ENCODE results near the gene PTPRC. TPM values are rescaled to one million over a fixed set of nuclear protein-coding genes. Genes with fewer than 3 reads are reported as not detected.

PTPRC gene
- total RNA-seq, 1 donor from 2014 or later = not detected

- Mint-ChIP-seq H3K9me3 (no peaks in the 10 kb centered on the region), H3K36me3 (no peaks in the 10 kb centered on the region), H3K4me1 (peaks cover 39% of the 10 kb centered on the region), H3K4me3 (no peak overlapping the region), H3K27me3 (ENCODE audit: low read depth) (no peaks in the 10 kb centered on the region), H3K27ac (no peak overlapping the region)
- no peak for TF ChIP-seq CTCF (IDR thresholded peaks at IDR 0.05; ENCODE audit: unreplicated experiment)
- no peak for DNase-seq (ENCODE audit: low spot score in 2 of 2, unreplicated experiment in 2 of 2)
Observed at GRCh38 chr1:198678301-198678836, 39.5 kb downstream of the PTPRC start.

GRCh38 chr1:198678901-198679329, 40.1 kb downstream of the PTPRC start:
- Mint-ChIP-seq H3K27me3 (ENCODE audit: low read depth) (no peaks in the 10 kb centered on the region), H3K9me3 (no peaks in the 10 kb centered on the region), H3K36me3 (no peaks in the 10 kb centered on the region), H3K4me3 (no peak overlapping the region), H3K4me1 (peaks cover 44% of the 10 kb centered on the region), H3K27ac (no peak overlapping the region)
- no peak for TF ChIP-seq CTCF (IDR thresholded peaks at IDR 0.05; ENCODE audit: unreplicated experiment)
- no peak for DNase-seq (ENCODE audit: low spot score in 2 of 2, unreplicated experiment in 2 of 2)

- H3K4me3 Mint-ChIP-seq = no peak overlapping the region
Observed at GRCh38 chr1:198679535-198680173, 40.8 kb downstream of the PTPRC start.

GRCh38 chr1:198680174-198680875, 41.5 kb downstream of the PTPRC start:
- Mint-ChIP-seq H3K27ac (no peak overlapping the region), H3K27me3 (ENCODE audit: low read depth) (no peaks in the 10 kb centered on the region)

More at GRCh38 chr1:198679535-198680173, 40.8 kb downstream of the PTPRC start:
- no peak overlapping the region for H3K27ac Mint-ChIP-seq
- no peak for TF ChIP-seq CTCF (IDR thresholded peaks at IDR 0.05; ENCODE audit: unreplicated experiment)
- H3K9me3 Mint-ChIP-seq = no peaks in the 10 kb centered on the region
- H3K4me1 Mint-ChIP-seq = peaks cover 46% of the 10 kb centered on the region
- H3K27me3 Mint-ChIP-seq (ENCODE audit: low read depth) = no peaks in the 10 kb centered on the region
- no peak for DNase-seq (ENCODE audit: low spot score in 2 of 2, unreplicated experiment in 2 of 2)
- H3K36me3 Mint-ChIP-seq = no peaks in the 10 kb centered on the region

GRCh38 chr1:198681252-198681651, 42.4 kb downstream of the PTPRC start:
- no peak overlapping the region for H3K4me3 Mint-ChIP-seq
- no peak overlapping the region for H3K27ac Mint-ChIP-seq
- no peaks in the 10 kb centered on the region for H3K9me3 Mint-ChIP-seq
- no peaks in the 10 kb centered on the region for H3K36me3 Mint-ChIP-seq
- H3K27me3 Mint-ChIP-seq (ENCODE audit: low read depth) = no peaks in the 10 kb centered on the region
- no peak for DNase-seq (ENCODE audit: low spot score in 2 of 2, unreplicated experiment in 2 of 2)
- no peak for TF ChIP-seq CTCF (IDR thresholded peaks at IDR 0.05; ENCODE audit: unreplicated experiment)
- H3K4me1 Mint-ChIP-seq = peaks cover 44% of the 10 kb centered on the region

More at GRCh38 chr1:198680174-198680875, 41.5 kb downstream of the PTPRC start:
- H3K4me3 Mint-ChIP-seq = no peak overlapping the region
- no peaks in the 10 kb centered on the region for H3K9me3 Mint-ChIP-seq
- no peaks in the 10 kb centered on the region for H3K36me3 Mint-ChIP-seq
- DNase-seq (ENCODE audit: low spot score in 2 of 2, unreplicated experiment in 2 of 2) = no peak
- TF ChIP-seq CTCF (IDR thresholded peaks at IDR 0.05; ENCODE audit: unreplicated experiment) = no peak
- H3K4me1 Mint-ChIP-seq = peaks cover 48% of the 10 kb centered on the region
